ENCODE results near the gene CNTRL. TPM values are rescaled to one million over a fixed set of nuclear protein-coding genes. Genes with fewer than 3 reads are reported as not detected.

The CNTRL gene
- total and polyA plus RNA-seq, 2 donors (not counting 1 experiment from before 2014, with no cell fraction given): 40.0 to 146 TPM

DNA sequence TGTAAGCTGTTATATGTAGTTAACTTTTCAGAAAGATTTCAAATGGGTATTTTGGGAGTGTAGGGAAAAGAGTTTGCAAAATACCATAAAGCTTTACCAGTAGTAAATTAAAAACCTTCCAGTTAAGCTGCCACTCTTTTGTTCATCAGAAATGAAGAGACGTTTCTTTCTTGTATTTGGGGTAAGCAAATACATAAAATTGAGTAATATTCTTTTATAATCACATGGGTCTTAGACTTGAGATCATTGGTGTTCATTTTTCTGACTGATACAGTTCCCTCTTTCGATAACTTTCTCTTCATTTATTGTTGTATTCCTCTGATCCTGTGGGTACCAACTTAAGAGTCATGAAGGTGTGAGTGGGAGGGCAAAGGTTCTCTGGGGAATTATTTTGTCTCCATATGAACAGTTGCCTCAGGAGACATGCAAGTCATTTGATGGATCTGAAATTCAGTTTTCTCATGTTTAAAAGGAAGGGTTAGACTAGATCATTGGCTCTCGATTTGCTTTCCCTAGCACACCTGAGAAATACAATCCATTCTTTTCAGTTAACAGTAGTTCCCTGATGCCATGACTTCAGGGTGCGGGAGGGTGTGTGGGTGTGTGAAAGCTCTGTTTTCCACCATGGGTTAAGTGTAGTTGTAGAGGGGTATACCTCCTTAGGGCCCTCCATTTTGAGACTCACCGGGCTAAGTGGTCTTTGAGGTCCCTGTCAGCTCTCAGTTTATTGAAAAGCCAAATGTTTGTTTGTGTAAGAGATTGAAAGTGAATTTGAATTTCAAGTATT, 47.7 kb downstream of the CNTRL start:
- Histone ChIP-seq H3K4me3 (ENCODE audit: control extremely low read depth in 1 of 5, extremely low read depth in 1 of 5, insufficient read depth in 1 of 5, low read depth in 2 of 5, low read length in 4 of 5) (peak overlapping the region; percentile 44 to 78 (median 65)), H4K20me1 (ENCODE audit: control insufficient read depth, insufficient read depth, low read length, poor library complexity, severe bottlenecking) (no peaks in the 10 kb centered on the region), H3K4me1 (ENCODE audit: control insufficient read depth in 2 of 2, insufficient read depth in 2 of 2, low read length in 2 of 2) (peaks cover 11 to 19% of the 10 kb centered on the region in 2 donors), H3K9ac (ENCODE audit: low read length) (peak overlapping the region; percentile 72), H2AFZ (ENCODE audit: insufficient read depth, low read depth, low read length, poor library complexity, severe bottlenecking) (peak overlapping the region; percentile 70), H3K27me3 (replicated peaks in 1 of 4; ENCODE audit: control extremely low read depth in 1 of 4, control insufficient read depth in 3 of 4, insufficient read depth in 4 of 4, low read length in 3 of 4) (no peaks in the 10 kb centered on the region), H3K36me3 (replicated peaks in 1 of 2; ENCODE audit: control extremely low read depth in 1 of 2, control insufficient read depth in 1 of 2, extremely low read depth in 1 of 2, insufficient read depth in 2 of 2, low read length in 1 of 2) (peaks cover 4 to 24% of the 10 kb centered on the region in 2 experiments), H3K4me2 (replicated peaks; ENCODE audit: low read depth, low read length, poor library complexity, severe bottlenecking) (peak overlapping the region; percentile 73), H3K79me2 (ENCODE audit: control insufficient read depth, insufficient read depth, low read length) (peaks cover 53% of the 10 kb centered on the region), H3K27ac (ENCODE audit: low read length in 2 of 2) (peak overlapping the region; percentile 52 to 75), H3K9me3 (ENCODE audit: control extremely low read depth in 1 of 3, control insufficient read depth in 2 of 3, insufficient read depth in 1 of 3, low read length in 2 of 3) (no peaks in the 10 kb centered on the region)
- POLR2A ChIA-PET: interaction anchor here (1.3 to 1.4 kb wide), 2 partner anchors 11 to 48 kb away, joined by 4 read pairs; partner anchors contain the start of gene CNTRL
- no peaks in the 10 kb centered on the region for H3K27me3 Mint-ChIP-seq
- intact Hi-C loops (cut with micrococcal nuclease): loop anchor here (5.0 kb wide), 2 partner anchors 140 to 280 kb away; partner anchors contain the start of gene PSMD5
- TF ChIP-seq, protein P1, sequence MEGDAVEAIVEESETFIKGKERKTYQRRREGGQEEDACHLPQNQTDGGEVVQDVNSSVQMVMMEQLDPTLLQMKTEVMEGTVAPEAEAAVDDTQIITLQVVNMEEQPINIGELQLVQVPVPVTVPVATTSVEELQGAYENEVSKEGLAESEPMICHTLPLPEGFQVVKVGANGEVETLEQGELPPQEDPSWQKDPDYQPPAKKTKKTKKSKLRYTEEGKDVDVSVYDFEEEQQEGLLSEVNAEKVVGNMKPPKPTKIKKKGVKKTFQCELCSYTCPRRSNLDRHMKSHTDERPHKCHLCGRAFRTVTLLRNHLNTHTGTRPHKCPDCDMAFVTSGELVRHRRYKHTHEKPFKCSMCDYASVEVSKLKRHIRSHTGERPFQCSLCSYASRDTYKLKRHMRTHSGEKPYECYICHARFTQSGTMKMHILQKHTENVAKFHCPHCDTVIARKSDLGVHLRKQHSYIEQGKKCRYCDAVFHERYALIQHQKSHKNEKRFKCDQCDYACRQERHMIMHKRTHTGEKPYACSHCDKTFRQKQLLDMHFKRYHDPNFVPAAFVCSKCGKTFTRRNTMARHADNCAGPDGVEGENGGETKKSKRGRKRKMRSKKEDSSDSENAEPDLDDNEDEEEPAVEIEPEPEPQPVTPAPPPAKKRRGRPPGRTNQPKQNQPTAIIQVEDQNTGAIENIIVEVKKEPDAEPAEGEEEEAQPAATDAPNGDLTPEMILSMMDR (IDR thresholded peaks at IDR 0.05): no peak
- no peak for TF ChIP-seq EZH2 (IDR thresholded peaks at IDR 0.05; ENCODE audit: borderline replicate concordance, insufficient read depth, low read depth, low read length, poor library complexity, severe bottlenecking)
- DNase-seq: peak; percentile 32
- ATAC-seq (ENCODE audit: low read depth): no peak
- whole genome bisulfite sequencing (ENCODE audit: insufficient coverage): 40% methylated on average over 1 of the region's 5 CpGs
- peak overlapping the region; percentile 90 for H3K27ac Mint-ChIP-seq
- CTCF ChIA-PET: interaction anchor here (1.2 to 2.7 kb wide), 7 partner anchors 10 to 141 kb away, joined by 3 to 13 read pairs (median 7); no protein-coding TSS in a partner anchor
- H3K4me1 Mint-ChIP-seq: peaks cover 42% of the 10 kb centered on the region
- H3K4me3 Mint-ChIP-seq: peak overlapping the region; percentile 86
- no peaks in the 10 kb centered on the region for H3K9me3 Mint-ChIP-seq (ENCODE audit: insufficient read depth)
